Measurements from ENCODE around the gene TCHHL1.

The TCHHL1 gene

DNA sequence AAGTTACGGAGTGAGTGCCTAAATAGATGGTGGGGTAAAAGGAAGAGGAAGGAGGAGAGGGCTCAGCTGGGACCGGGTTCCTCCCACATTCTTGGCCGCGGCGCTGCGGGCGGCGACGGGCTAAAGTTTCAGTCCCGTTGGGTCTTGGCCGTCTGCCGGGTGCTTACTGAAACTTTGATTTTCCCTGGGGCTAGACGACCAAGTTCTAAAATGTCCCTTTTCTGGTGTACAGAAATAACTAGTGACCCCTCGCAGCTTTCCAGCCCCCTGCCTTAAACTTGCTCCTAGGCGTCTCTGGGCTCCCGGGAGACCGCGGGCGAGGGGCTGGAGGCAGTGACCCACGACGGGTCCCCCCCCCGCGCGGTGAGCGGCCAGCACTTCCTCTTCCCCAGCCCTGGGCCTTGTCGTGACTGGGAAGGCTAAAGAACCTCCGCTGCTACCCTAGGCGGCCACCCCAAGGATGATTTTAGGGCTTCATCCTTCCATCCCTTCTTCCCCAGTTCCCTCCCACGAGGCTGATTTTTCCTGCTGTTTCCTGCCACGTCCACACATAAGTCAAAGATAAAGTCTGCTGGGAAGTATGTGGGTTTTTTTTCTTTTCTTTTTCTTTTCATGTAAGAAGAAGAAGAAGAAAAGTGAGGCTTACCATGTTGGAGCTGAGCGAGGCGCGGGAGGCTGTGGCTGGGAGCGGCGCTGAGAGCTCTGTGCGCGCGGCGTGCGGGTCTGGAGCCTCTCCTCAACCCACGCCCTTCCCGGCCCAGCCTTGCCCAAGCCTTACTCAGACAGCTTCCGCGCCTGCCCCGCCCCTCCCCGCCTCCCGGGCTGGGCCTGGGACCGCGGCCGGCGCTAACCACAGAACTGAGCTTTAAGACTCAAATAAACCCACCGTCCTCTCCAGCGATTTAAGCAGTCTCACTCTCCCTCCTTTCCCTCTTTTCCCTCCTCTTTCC is 52.3 kb downstream of the TCHHL1 start, which contains the start of gene S100A11:
S100A11 (minus strand) TSS at position 738 of the 950 bp plus-strand sequence; CDS start at position 649, 89 bp downstream.
- peak; percentile 80 for DNase-seq

DNA sequence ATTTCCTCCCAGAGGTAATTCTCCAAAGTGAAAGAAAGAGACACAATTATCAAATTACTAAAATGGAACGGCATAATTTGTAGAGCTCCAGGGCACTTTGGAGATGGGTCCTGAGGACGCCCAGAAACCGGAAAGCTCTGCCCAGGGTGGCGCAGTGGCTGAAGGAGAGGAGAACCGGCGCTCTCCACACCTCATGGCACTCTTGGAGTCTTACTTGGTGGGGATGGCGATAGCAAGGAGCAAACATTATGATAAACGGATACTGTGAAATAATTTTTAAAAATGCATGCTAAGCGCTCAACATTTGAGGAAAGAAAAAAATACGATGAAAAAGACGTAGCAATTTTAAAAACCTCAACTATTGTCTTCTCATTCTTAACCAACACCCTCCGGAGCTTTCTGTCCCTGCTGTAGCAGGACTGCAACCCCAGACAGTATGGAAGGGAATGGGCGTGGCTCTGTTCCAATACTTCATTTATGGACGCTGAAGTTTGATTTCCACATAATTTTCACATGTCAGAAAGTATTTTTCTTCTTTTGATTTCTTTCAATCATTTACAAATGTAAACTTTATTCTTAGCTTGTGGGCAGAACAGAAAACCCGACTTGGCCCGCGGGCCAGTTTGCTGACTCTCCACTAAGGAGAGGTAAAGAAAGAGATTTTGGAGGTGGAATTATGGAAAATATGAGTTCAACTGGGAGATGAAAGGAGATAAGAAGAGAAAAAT is 53.2 kb downstream of the TCHHL1 start:
- DNase-seq = no peak

DNA sequence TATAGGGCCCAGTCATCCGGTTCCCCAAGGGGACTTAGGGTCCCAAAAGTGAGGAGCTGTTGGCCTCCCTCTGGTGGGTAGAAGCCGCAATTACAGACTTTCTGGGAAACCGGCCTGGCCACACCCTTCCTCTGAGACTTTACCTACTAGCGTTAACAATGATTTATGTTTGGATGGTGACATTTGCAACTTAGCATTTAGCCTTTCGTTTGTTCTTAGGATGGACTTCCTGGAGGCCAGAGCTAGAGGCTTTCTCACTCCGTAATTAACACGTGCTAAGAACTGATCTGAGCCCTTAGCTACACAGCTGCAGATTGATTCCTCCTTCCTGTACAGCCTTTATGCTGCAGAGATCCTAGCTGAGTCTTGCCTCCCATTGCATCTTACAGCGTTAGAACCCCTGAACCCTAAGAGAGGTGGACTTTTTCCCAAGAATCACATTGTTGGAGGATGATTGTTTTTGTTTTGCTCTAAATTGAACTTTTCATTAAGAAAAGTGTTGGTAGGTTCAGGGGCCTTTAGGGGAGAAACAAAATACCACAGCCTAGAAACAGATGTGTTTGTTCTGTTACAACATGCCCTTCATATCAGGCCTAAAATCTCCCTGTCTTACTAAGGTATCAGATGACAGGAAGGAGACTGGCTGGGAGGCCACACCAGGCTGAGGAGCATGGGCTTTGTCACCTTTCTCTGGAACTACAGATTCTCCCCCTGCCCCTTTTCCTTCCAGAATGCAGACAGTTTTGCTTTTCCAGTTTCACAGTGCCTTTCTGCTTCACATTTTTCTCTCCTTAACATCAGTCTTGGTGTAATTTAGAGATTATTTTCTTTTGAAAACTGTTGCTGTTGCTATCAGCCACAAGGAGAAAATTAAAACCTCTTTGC is 54.0 kb downstream of the TCHHL1 start:
- DNase-seq = peak; percentile 59

DNA sequence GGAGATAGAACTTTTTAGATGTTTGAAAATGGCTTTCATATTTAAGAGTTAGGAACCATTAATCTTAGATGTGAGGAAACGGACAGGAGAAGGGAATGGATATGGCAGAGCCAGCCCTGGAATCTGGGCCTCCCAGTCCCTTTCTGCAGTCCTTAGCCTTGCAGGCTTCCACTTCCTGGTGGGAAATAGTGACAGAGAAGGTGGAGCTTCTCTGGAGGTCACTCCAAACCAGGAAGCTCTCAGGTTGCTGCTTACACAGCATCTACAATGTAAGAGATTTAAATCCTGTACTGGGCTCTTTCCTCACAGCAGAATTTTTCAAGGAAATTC is 54.6 kb downstream of the TCHHL1 start:
- DNase-seq = no peak
